K562 (cell line): Measurements from ENCODE around the gene PATL1. TPM values are rescaled to one million over a fixed set of nuclear protein-coding genes. Genes with fewer than 3 reads are reported as not detected.

Source experiments
- SMARCE1 ChIP-seq: fragments of 450-650 bp; IDR thresholded peaks from 2 replicates; pipeline ENCODE4 v1.7.1; 2016; ENCODE audit warnings: mild to moderate bottlenecking
- ZBTB40 ChIP-seq, 2 experiments: fragments of 450-650 bp in 1 of 2; sonication (generic) in 1 of 2; formaldehyde crosslinking in 1 of 2; IDR thresholded peaks; 2 replicates each; pipeline versions ENCODE4 v1.7.1 to v1.9.0; 2016 to 2022; ENCODE audit warnings: inconsistent platforms in 1 of 2, mild to moderate bottlenecking in 1 of 2, missing genetic modification reagents in 1 of 2
- ZNF174 ChIP-seq: fragments of 250-450 bp; sonication (Bioruptor Pico); IDR thresholded peaks from 2 replicates; pipeline ENCODE4 v1.4.0; 2020; ENCODE audit warnings: mild to moderate bottlenecking
- ZNF830 ChIP-seq: fragments of 250-450 bp; sonication (Bioruptor Pico); IDR thresholded peaks from 2 replicates; pipeline ENCODE4 v1.5.0; 2021; ENCODE audit warnings: mild to moderate bottlenecking
- polyA plus RNA-seq, 8 experiments: library from polyadenylated mRNA; depleted of rRNA in 4 of 8; stranded (reverse) in 5 of 8; unstranded in 3 of 8; fragments of >200 nt; fragmentation: Nextera tagmentation in 2 of 8; fragmentation: Illumina TruSeq in 1 of 8; extraction: Ambion mirVana in 2 of 8; extraction: Trizol in 1 of 8; gene quantifications; 2 replicates each; pipeline versions ENCODE4 v1.2.1 to v1.2.3, GENCODE V29; 2011 to 2014; ENCODE audit warnings: inconsistent platforms in 1 of 8, missing spikeins in 1 of 8
- total RNA-seq, 7 experiments: library from RNA; depleted of rRNA in 6 of 7; stranded (reverse); fragments of >200 nt in 6 of 7; fragmentation: Illumina TruSeq in 2 of 7; extraction: Trizol in 2 of 7; gene quantifications; 2 replicates each; pipeline versions ENCODE4 v1.2.1 to v1.2.3, GENCODE V29; 2011 to 2021; ENCODE audit warnings: low replicate concordance in 1 of 7
- TF ChIP-seq, protein P1 (sequence below): sonication (generic); formaldehyde crosslinking; IDR thresholded peaks from 2 replicates; pipeline ENCODE4 v1.8.0; 2022; ENCODE audit warnings: mild to moderate bottlenecking, missing genetic modification reagents, borderline replicate concordance
- TF ChIP-seq, protein P2 (sequence below): fragments of 250-450 bp; sonication (Bioruptor Pico); IDR thresholded peaks from 2 replicates; pipeline ENCODE4 v1.8.0; 2022; ENCODE audit warnings: moderate library complexity, mild to moderate bottlenecking, inconsistent platforms
- TF ChIP-seq, protein P3 (sequence below): sonication (generic); formaldehyde crosslinking; IDR thresholded peaks from 2 replicates; pipeline ENCODE4 v1.9.0; 2022; ENCODE audit warnings: mild to moderate bottlenecking, missing genetic modification reagents

Gene PATL1
- total and polyA plus RNA-seq, 9 of the 15 experiments (the other 6 are each of a cell fraction or from before 2014, with no cell fraction given): 3.2 to 48.0 (median 16.4) TPM

DNA sequence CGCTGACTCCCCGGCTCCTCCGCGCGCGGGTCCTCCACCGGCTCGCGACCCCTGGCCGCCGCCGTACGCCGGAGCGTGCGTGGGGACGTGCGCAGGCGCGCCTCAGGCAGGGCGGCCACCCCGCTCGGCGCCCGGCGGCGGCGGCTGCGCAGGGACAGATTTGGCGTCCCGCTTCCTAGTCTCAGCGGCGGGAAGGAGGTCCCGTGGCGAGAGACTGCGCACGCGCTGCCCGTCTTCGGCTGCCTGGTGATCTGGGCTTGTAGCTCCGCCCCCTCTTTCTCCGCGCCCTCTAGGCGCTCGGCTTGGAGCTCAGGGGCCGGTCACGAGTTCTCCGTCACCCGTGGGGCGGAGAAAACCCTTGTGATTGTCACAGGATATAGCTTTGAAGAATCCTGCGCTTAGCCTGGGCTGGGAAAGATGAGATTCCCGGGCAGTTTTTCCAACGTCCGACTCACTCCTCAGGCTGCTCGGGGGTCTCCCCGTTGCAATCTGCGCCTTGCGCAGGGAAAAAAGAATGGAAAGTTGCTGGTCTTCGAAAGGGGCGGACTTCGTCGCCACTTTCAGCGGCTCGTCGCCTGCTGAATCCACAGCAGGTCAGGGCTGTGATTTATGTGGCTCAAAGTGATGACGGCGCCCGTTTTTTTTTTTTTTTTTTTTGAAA is at the start of gene PATL1 (continued):
- TF ChIP-seq ZBTB40 (IDR thresholded peaks at IDR 0.05) (no peak), ZBTB40 (CRISPR knock-in tag; IDR thresholded peaks at IDR 0.05) (no peak), SMARCE1 (0 out of 2 replicates have a peak, but pooled peaks have one; percentile 37), ZNF174 (no peak), ZNF830 (CRISPR knock-in tag) (no peak)
- TF ChIP-seq, protein P1, sequence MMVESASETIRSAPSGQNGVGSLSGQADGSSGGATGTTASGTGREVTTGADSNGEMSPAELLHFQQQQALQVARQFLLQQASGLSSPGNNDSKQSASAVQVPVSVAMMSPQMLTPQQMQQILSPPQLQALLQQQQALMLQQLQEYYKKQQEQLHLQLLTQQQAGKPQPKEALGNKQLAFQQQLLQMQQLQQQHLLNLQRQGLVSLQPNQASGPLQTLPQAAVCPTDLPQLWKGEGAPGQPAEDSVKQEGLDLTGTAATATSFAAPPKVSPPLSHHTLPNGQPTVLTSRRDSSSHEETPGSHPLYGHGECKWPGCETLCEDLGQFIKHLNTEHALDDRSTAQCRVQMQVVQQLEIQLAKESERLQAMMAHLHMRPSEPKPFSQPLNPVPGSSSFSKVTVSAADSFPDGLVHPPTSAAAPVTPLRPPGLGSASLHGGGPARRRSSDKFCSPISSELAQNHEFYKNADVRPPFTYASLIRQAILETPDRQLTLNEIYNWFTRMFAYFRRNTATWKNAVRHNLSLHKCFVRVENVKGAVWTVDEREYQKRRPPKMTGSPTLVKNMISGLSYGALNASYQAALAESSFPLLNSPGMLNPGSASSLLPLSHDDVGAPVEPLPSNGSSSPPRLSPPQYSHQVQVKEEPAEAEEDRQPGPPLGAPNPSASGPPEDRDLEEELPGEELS (CRISPR knock-in tag): no peak
- TF ChIP-seq, protein P2, sequence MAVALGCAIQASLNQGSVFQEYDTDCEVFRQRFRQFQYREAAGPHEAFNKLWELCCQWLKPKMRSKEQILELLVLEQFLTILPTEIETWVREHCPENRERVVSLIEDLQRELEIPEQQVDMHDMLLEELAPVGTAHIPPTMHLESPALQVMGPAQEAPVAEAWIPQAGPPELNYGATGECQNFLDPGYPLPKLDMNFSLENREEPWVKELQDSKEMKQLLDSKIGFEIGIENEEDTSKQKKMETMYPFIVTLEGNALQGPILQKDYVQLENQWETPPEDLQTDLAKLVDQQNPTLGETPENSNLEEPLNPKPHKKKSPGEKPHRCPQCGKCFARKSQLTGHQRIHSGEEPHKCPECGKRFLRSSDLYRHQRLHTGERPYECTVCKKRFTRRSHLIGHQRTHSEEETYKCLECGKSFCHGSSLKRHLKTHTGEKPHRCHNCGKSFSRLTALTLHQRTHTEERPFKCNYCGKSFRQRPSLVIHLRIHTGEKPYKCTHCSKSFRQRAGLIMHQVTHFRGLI (CRISPR knock-in tag): peak; percentile 63; the same call in 1 of the 2 replicates
- TF ChIP-seq, protein P3, sequence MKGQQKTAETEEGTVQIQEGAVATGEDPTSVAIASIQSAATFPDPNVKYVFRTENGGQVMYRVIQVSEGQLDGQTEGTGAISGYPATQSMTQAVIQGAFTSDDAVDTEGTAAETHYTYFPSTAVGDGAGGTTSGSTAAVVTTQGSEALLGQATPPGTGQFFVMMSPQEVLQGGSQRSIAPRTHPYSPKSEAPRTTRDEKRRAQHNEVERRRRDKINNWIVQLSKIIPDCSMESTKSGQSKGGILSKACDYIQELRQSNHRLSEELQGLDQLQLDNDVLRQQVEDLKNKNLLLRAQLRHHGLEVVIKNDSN (CRISPR knock-in tag): peak; percentile 84
